Activated T-cell treated with anti-CD3 and anti-CD28 coated beads for 1 hour (primary cell): ENCODE measurements around the gene RPS2.
A peak's percentile ranks its signal among the peaks of the same experiment; 100 is the strongest.
"Not testable (repeated sequence)": the region's sequence is repeated elsewhere in the genome, so short reads cannot be mapped to it uniquely, and the experiment has no call there.

Experiments
- DNase-seq: peaks from one replicate; pipeline ENCODE4 v3.0.0-alpha.2; 2020; ENCODE audit warnings: low read depth

The RPS2 gene

GRCh38 chr16:1941162-1942046, 23.2 kb downstream of the RPS2 start:
- no peak for DNase-seq

- no peak for DNase-seq
These were observed 24.1 kb downstream of the RPS2 start for GRCh38 chr16:1940273-1941161.

DNA sequence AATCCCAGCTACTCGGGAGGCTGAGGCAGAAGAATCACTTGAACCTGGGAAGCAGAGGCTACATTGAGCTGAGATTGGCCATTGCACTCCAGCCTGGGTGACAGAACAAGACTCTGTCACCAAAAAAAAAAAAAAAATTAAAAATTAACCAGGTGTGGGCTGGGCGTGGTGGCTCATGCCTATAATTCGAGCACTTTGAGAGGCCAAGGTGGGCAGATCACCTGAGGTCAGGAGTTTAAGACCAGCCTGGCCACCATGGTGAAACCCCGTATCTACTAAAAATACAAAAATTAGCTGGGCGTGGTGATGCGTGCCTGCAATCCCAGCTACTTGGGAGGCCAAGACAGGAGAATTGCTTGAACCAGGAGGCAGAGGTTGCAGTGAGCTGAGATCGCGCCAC, 24.8 kb downstream of the RPS2 start:
- not testable (repeated sequence) for DNase-seq

- no peak for DNase-seq
These were observed 25.7 kb downstream of the RPS2 start for GRCh38 chr16:1938910-1939309.

- DNase-seq = no peak
These were observed 26.3 kb downstream of the RPS2 start for GRCh38 chr16:1938316-1938715.

GRCh38 chr16:1936945-1937479, 27.6 kb downstream of the RPS2 start:
- DNase-seq = no peak

DNA sequence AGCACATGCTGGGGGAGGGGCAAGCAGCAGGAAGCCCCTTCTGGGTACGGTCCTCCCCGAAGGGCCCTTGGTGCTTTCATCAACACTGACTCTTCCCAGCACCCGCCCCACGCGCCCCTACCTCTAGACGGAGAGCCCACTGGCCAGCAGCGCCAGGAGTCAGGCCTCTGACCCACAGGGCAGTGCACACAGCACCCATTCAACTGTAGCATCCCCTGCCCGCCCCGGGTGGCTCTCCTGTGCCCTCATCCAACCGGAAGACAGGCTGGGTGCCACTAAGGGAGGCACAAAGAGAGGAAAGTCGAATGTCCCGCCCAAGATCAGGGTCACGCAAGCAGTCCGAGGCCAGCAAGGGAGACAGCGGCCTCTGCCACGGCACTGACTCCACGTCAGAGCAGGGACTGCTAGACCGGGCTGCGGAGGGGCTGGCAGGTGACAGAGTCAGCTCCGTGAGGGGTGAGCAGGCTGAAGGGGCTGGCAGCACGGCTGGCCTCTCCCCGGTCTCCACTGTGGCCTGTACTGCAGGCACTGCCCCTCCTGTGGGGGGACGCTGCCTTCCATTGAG, 31.4 kb downstream of the RPS2 start:
- DNase-seq = no peak

- no peak for DNase-seq
These were observed 32.3 kb downstream of the RPS2 start for GRCh38 chr16:1932050-1933028.

DNA sequence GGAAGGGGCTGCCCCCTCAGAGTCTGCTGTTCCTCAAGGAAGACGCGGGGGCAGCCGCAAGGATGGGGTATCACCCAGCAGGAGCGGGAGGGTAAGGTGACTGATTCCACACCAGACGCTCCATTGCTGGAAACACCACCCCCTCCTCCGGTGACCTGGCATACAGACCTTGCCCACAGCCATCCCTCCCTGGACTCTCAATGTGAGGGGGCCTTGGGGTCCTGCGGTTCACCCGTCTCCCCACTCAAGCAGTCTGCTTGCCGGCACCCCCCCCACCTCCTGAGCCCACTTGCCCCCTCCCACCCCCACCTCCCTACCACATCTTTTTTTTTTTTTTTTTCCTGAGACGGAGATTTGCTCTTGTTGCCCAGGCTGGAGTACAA, 34.3 kb downstream of the RPS2 start:
- DNase-seq = no peak

GRCh38 chr16:1929578-1930337, 34.9 kb downstream of the RPS2 start:
- peak; percentile 93 for DNase-seq

DNA sequence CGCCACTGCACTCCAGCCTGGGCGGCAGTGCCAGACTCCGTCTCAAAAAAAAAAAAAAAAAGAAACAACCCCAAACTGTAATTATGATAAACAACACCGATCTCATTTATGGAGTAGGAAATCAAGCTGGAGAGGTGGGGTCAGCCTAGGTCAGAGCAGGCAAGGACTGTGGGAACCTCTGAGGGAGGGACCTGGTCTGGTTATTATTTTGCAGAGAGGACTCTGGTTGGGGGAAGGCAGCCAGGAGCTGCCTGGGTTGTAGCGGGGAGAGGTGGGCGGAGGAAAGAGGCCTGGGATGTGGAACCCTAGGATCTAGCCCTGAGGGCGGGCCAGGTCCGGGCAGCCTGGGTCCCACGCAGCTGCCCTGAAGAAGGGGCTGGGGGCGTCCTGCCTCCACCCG, 35.5 kb downstream of the RPS2 start:
- no peak for DNase-seq

- no peak for DNase-seq
These were observed 38.4 kb downstream of the RPS2 start for GRCh38 chr16:1926271-1926670.

DNA sequence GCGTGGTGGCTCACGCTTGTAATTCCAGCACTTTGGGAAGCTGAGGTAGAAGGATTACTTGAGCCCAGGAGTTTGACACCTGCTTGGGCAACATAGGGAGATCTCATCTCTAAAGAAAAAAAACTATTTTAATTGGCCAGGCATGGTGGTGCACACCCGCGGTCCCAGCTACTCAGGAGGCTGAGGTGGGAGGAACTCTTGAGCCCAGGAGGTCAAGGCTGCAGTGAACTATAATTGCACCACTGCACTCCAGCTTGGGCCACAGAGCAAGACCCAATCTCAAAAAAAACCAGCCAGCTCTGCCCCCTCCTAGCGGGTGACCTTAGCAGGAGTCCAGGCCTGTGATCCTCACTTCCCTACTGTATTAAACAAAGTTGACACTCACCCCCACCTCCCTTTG, 40.5 kb downstream of the RPS2 start:
- no peak for DNase-seq

- DNase-seq = no peak
These were observed 41.2 kb downstream of the RPS2 start for GRCh38 chr16:1923299-1924034.

- no peak for DNase-seq
These were observed 42.3 kb downstream of the RPS2 start for GRCh38 chr16:1922357-1922756.

- DNase-seq = no peak
These were observed 43.9 kb downstream of the RPS2 start for GRCh38 chr16:1920727-1921171.

DNA sequence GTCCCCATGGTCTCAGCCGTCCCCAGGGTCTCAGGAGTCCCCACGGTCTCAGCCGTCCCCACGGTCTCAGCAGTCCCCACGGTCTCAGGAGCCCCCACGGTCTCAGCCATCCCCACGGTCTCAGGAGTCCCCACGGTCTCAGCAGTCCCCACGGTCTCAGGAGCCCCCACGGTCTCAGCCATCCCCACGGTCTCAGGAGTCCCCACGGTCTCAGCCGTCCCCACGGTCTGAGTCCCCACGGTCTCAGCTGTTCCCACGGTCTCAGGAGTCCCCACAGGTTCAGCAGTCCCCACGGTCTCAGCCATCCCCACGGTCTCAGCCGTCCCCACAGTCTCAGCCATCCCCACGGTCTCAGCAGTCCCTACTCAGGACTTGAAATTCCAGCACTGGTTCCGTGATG, 44.5 kb downstream of the RPS2 start:
- not testable (repeated sequence) for DNase-seq

DNA sequence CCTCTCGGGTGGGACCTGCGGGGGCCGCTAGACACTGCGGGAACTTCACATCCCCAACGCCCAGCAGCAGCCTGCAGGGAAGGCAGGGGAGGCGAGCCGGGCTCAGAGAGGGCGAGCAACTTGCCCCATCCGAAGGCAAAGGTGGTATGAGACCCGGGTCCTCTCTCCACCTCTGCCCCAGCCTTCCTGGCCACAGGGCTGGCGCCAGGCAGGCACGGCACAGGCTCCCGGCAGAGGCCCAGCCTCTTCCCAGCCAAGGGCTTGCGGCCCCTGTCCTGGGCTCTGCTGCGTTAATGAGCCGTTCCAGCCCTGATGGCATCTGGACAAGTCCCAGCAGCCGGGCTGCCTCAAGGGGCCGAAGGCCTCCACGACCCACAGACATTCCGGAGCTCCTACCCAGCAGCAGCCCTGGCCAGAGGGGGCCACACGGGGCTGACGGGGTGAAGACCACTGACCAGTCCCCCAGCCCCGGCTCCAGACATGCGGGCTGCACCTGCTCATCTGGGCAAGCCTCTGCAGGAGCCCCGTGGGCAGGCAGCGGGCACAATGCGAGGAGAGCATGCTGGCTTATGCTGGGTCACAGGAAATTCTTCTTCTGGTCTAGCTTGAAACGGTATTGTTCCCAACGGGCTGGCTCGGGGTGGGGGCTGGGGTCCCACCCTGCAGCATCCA, 45.2 kb downstream of the RPS2 start:
- no peak for DNase-seq
